Middle frontal gyrus (tissue), 1 donor: Measurements from ENCODE around the gene FARSB.

Experiments used
- DNase-seq: peaks from one replicate; pipeline ENCODE4 v3.0.0-alpha.2; 2015; ENCODE audit warnings: low spot score; ENCODE audit errors: extremely low spot score

Gene FARSB

GRCh38 chr2:222668494-222669154, 12.7 kb upstream of the FARSB start:
- no peak for DNase-seq

- DNase-seq: no peak
Observed at GRCh38 chr2:222663479-222663878, 7.6 kb upstream of the FARSB start.

- DNase-seq: no peak
Observed at GRCh38 chr2:222656526-222657446, 894 bp upstream of the FARSB start.

- DNase-seq: no peak
Observed at GRCh38 chr2:222653280-222653679, 2.6 kb downstream of the FARSB start.

- no peak for DNase-seq
Observed at GRCh38 chr2:222652491-222653255, 3.2 kb downstream of the FARSB start.

GRCh38 chr2:222651718-222652418, 4.0 kb downstream of the FARSB start:
- no peak for DNase-seq

- no peak for DNase-seq
Observed at GRCh38 chr2:222649801-222650200, 6.1 kb downstream of the FARSB start.

- no peak for DNase-seq
Observed at GRCh38 chr2:222646008-222646407, 9.9 kb downstream of the FARSB start.

- DNase-seq: no peak
Observed at GRCh38 chr2:222643134-222643533, 12.8 kb downstream of the FARSB start.

- DNase-seq: no peak
Observed at GRCh38 chr2:222641336-222641735, 14.6 kb downstream of the FARSB start.

GRCh38 chr2:222637067-222637466, 18.8 kb downstream of the FARSB start:
- DNase-seq: no peak

- DNase-seq: no peak
Observed at GRCh38 chr2:222635295-222635694, 20.6 kb downstream of the FARSB start.

GRCh38 chr2:222627764-222628163, 28.1 kb downstream of the FARSB start:
- no peak for DNase-seq

- DNase-seq: no peak
Observed at GRCh38 chr2:222623756-222624309, 32.1 kb downstream of the FARSB start.

- no peak for DNase-seq
Observed at GRCh38 chr2:222622910-222623309, 33.0 kb downstream of the FARSB start.

GRCh38 chr2:222621893-222622292, 34.0 kb downstream of the FARSB start:
- DNase-seq: no peak

- DNase-seq: no peak
Observed at GRCh38 chr2:222615320-222615719, 40.6 kb downstream of the FARSB start.

GRCh38 chr2:222613715-222614331, 42.1 kb downstream of the FARSB start:
- DNase-seq: no peak

GRCh38 chr2:222611684-222612083, 44.2 kb downstream of the FARSB start:
- no peak for DNase-seq

- no peak for DNase-seq
Observed at GRCh38 chr2:222610746-222611145, 45.1 kb downstream of the FARSB start.

GRCh38 chr2:222609381-222609780, 46.5 kb downstream of the FARSB start:
- no peak for DNase-seq
